HG03575 (cell line): ENCODE measurements around the gene SMTN.
"Not testable (repeated sequence)": the region's sequence is repeated elsewhere in the genome, so short reads cannot be mapped to it uniquely, and the experiment has no call there.

ENCODE experiments used
- ATAC-seq: cut with Tn5 transposase; IDR thresholded peaks from one replicate; pipeline ENCODE4 v1.9.1; 2021; ENCODE audit not compliant: unreplicated experiment, insufficient number of reproducible peaks, low FRiP score; ENCODE audit errors: extremely low read depth

Gene SMTN

GRCh38 chr22:31099841-31100761 lies 19.0 kb downstream of the SMTN start:
- no peak for ATAC-seq

DNA sequence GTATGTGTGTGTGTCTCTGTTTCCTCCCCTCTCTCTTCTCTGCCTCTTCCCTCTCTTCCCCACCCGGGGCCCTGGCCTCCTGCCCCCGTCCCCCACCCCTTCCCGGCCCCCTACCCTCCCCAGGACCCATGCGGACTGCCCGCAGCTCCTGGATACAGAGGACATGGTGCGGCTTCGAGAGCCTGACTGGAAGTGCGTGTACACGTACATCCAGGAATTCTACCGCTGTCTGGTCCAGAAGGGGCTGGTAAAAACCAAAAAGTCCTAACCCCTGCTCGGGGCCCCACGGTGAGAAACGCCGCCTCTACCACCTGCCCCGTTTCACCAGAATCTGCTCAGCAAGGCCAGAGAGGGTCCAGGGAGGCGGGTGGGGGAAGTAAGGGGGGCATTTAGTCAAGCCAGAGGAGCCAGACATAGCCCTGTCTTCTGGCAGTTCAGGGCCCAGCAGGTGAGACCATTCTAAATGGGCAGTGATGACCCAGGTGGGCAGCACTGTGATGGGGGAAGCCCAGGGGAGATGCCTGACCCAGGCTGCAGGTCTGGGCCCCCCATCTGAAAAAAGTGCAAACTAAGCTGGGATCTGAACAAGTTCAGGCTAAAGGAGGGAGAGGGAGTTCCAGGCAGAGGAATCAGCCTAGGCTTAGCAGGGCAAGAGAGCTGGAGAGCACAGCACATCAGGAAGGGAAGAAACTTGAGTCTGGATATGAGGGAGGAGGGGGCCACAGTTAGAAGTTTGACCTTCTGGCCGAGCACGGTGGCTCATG lies 19.8 kb downstream of the SMTN start:
- ATAC-seq = no peak

GRCh38 chr22:31102441-31103081 lies 21.4 kb downstream of the SMTN start:
- no peak for ATAC-seq

DNA sequence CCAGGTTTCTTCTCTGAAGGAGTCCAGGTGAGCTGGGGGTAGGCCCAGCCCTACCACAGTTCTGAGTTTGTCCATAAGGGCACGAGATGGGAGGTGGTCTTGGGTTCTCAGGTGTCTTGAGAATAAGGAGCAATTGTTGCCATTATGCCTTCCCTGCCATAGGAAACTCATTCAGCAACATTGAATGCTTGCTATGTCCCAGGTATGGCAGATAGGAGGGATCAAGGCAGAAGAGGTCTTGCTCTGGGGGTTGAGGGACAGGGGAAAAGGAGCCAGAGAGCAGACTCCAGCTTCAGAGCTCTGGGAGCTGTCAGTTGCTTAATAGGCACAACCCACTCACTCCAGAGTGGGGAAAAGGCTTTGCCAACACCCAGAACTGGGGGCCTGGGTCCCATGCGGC lies 22.0 kb downstream of the SMTN start:
- no peak for ATAC-seq

GRCh38 chr22:31103899-31104694 lies 23.0 kb downstream of the SMTN start:
- ATAC-seq = no peak

DNA sequence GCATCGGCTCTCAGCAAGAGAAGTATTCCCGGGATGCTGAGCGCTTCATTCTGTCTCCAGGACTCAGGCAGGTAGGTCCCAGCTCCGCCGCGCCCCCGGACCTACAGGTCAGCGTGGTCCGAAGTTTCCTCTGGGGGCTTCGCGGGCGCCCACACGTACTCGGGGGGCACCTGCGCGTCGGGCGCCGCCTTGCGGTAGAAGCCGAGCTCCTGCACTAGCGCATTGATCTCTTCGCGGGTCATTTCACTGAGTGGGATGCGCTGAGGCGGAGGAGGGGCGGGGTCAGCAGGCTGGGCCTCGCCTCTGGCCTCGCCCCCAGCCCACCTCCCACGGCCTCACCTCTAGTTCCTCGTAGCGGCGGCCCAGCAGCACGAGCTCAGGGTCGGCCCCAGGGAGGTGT lies 23.8 kb downstream of the SMTN start:
- no peak for ATAC-seq

GRCh38 chr22:31105282-31105929 lies 24.3 kb downstream of the SMTN start:
- ATAC-seq = no peak

DNA sequence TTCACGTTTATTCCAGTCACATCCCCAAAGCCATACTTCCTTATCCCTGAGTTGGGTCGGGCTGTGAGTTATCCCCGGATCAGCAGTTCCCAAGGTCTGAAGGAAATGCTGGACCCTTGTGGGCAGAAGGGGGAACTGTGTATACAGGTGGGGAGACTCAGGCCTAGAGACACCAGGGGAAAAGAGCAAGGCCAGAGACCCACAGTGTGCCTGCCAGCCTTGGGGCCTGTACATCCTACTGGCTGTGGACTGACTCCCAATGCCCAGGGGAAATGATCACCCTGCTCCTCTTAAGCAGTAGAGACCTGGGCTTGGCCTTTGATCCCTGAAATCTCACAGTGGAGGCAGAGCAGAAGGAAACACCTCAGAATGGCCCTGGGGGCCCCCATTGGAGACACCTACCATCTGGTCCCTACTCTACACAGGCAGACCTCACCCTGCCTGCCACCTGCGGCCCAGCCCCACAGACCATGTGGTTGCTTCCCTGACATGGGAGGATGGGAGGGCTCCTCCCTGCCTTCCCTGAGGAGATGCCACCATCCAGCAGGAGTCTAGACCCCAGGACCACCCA lies 25.0 kb downstream of the SMTN start:
- ATAC-seq = no peak

DNA sequence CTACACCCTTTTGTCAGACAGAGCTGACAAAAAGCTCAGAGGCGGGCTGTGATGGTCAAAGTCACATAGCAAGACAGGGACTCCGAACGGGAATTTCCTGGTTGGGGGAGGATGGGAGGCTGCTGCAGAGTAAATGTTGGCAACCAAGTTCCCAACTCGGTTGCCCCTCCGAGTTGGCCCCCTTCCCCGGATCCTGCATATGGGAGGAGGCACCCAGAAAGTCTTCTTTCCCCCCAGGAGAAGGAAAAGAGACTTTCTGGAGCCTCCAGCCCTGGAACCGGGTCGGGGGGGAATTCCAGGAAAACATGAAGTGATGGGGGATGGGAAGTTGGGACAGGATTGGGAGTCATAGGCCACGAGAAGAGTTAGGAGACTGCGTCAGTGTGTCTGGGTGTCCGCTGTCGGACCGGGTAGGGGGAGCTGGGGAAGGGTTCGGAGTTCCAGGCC lies 25.6 kb downstream of the SMTN start:
- no peak for ATAC-seq

GRCh38 chr22:31107178-31107893 lies 26.2 kb downstream of the SMTN start, which contains the start of gene SELENOM:
TSS of gene SELENOM (minus strand) at chr22:31107568. CDS start at chr22:31107505, 63 bp downstream.
- no peak for ATAC-seq

DNA sequence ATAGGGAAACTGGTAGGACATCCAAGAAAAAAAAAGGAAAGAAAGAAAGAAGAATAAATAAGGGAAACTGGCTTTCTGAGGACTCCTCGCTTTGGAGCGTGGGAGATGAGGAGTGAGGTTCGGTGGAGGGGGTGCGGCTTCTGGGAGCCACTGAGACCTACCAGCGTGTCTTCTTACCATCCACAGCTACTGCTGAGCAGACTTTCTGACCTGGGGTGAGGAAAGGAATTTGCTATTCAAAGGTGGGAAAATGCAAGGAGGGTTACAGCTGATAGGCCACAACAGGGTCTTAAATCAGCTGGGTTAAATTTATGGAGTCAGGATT lies 26.7 kb downstream of the SMTN start:
- ATAC-seq = no peak

DNA sequence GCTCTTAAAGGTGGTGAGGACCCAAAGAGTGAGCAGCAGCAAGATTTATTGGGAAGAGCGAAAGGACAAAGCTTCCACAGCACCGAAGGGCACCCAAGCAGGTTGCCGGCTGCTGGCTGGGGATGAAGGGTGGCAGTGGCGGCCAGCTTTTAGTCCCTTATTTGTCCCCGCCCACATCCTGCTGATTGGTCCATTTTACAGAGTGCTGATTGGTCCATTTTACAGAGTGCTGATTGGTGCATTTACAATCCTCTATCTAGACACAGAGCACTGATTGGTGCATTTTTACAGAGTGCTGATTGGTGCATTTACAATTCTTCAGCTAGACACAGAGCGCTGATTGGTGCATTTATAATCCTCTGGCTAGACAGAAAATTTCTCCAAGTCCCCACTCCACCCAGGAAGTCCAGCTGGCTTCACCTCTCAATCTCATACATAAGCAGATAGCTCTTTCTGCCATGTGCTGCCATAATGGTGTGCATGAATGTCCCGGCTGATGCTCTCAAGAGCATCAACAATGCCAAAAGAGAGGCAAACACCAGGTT lies 31.5 kb downstream of the SMTN start:
- not testable (repeated sequence) for ATAC-seq

GRCh38 chr22:31118046-31118820 lies 37.1 kb downstream of the SMTN start:
- no peak for ATAC-seq

DNA sequence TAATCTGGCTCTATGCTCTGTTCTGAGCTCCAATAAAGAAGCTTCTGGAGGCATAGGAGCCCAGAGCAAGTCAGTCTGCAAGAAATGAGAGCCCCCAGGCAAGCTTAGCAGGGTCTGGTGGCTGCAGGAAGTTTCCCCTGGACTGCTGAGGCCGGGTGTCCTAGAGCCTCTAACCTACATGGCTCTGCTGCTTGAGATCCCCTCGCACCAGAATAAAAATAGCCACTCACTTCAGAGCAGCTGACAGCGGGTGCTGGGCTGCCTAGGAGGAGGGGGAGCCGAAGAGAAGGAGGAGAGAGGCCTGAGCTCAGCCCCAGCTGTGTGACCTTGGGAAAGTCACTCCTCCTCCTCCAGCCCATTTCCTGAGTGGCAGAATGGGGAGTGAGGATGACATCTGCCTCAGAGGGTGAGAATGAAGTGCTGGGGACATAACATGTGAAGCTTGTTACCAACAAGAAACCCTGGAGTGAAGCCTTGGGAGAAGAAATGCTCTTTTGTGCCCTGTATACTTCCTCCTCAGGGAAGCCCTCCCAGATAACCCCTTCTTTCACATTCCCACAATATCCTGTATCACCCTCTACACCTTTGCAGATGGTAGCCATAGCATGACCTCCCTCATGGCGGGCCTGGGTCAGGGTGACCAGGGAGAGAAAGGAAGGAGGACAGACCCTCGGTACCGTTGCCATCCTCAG lies 38.1 kb downstream of the SMTN start:
- no peak for ATAC-seq

DNA sequence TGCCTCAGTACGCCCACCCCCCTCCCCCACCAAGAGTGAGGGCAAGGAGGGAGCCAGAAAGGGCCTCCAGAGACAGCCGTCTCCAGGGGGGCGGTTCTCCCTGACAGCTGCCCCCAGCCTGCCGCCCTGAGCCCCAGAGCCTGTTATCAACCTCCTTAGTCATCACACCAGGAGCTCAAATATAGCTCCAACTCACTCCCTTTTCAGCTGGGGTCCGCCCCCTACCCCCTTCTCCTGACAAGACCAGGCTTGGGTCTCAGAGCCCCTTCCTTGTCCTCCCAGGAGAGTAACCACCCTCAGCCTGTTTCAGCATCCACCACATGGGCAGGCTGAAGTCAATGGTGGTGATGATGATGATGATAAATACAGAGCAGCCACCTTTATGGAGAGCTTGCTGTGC lies 39.1 kb downstream of the SMTN start:
- no peak for ATAC-seq

GRCh38 chr22:31120642-31121041 lies 39.5 kb downstream of the SMTN start:
- no peak for ATAC-seq
